SU-DHL-6 (cell line): Measurements from ENCODE around the gene A3GALT2.

Experiments used
- H2AFZ ChIP-seq: fragments of 200-600 bp; sonication (generic); 2 replicates; pipeline ENCODE4 v1.6.1; 2014; ENCODE audit warnings: low read depth, mild to moderate bottlenecking, moderate library complexity, mixed read lengths, antibody characterized with exemption, low read length; ENCODE audit not compliant: severe bottlenecking
- H3F3A ChIP-seq: fragments of 200-600 bp; shearing (Covaris generic); 2 replicates; pipeline ENCODE4 v1.6.0; 2016; ENCODE audit warnings: antibody characterized with exemption, mild to moderate bottlenecking; ENCODE audit not compliant: insufficient read depth
- H3K27ac ChIP-seq: fragments of 200-600 bp; sonication (generic); 2 replicates; pipeline ENCODE4 v1.5.1; 2016; ENCODE audit warnings: low read depth, mild to moderate bottlenecking, low read length, moderate library complexity, mixed read lengths
- H3K27me3 ChIP-seq: fragments of 200-600 bp; sonication (generic), shearing (Covaris generic); 2 replicates; pipeline ENCODE4 v1.6.0; 2014; ENCODE audit warnings: mild to moderate bottlenecking, low read length
- H3K36me3 ChIP-seq: fragments of 200-600 bp; sonication (generic); 2 replicates; pipeline ENCODE4 v1.6.1; 2014; ENCODE audit warnings: mild to moderate bottlenecking, low read length, mixed read lengths
- H3K4me2 ChIP-seq: fragments of 300-600, 200-600 bp; shearing (Covaris generic), sonication (generic); 2 replicates; pipeline ENCODE4 v1.6.0; 2014; ENCODE audit warnings: low read length, low read depth, mild to moderate bottlenecking; ENCODE audit not compliant: poor library complexity, severe bottlenecking
- H3K4me3 ChIP-seq: fragments of 200-600 bp; sonication (generic); 2 replicates; pipeline ENCODE4 v1.5.1; 2014; ENCODE audit warnings: antibody characterized with exemption, low read length, mild to moderate bottlenecking, mixed read lengths; ENCODE audit not compliant: insufficient read depth, poor library complexity, severe bottlenecking
- H3K79me2 ChIP-seq: fragments of 200-600 bp; sonication (generic); 2 replicates; pipeline ENCODE4 v1.6.1; 2014; ENCODE audit warnings: mild to moderate bottlenecking, low read length, moderate library complexity; ENCODE audit not compliant: insufficient read depth
- H3K9ac ChIP-seq: fragments of 200-600 bp; sonication (generic); 2 replicates; pipeline ENCODE4 v1.7.0; 2014; ENCODE audit warnings: mild to moderate bottlenecking, low read length
- H3K9me2 ChIP-seq: fragments of 200-600 bp; sonication (generic); replicated peaks from 2 replicates; pipeline ENCODE4 v1.6.1; 2014; ENCODE audit warnings: low read length; ENCODE audit not compliant: insufficient read depth
- H3K9me3 ChIP-seq: fragments of 200-600 bp; sonication (generic); 2 replicates; pipeline ENCODE4 v1.6.1; 2014; ENCODE audit warnings: low read length, mixed read lengths; ENCODE audit not compliant: insufficient read depth
- H4K20me1 ChIP-seq: fragments of 200-600 bp; sonication (generic); 2 replicates; pipeline ENCODE4 v1.6.1; 2014; ENCODE audit warnings: low read depth, mild to moderate bottlenecking, antibody characterized with exemption, low read length, moderate library complexity, mixed read lengths
- CTCF ChIP-seq: fragments of 200-600 bp; sonication (generic); IDR thresholded peaks from one replicate; pipeline ENCODE4 v1.5.1; 2017; ENCODE audit warnings: antibody characterized with exemption, mild to moderate bottlenecking, low read length, moderate library complexity; ENCODE audit not compliant: insufficient read depth, poor library complexity, severe bottlenecking
- EZH2phosphoT487 ChIP-seq: fragments of 200-600 bp; sonication (generic), shearing (Covaris generic); conservative IDR thresholded peaks from 2 replicates; pipeline ENCODE4 v1.6.1; 2018; ENCODE audit warnings: mild to moderate bottlenecking, antibody characterized with exemption, low read length, moderate library complexity, mixed read lengths

Gene A3GALT2

DNA sequence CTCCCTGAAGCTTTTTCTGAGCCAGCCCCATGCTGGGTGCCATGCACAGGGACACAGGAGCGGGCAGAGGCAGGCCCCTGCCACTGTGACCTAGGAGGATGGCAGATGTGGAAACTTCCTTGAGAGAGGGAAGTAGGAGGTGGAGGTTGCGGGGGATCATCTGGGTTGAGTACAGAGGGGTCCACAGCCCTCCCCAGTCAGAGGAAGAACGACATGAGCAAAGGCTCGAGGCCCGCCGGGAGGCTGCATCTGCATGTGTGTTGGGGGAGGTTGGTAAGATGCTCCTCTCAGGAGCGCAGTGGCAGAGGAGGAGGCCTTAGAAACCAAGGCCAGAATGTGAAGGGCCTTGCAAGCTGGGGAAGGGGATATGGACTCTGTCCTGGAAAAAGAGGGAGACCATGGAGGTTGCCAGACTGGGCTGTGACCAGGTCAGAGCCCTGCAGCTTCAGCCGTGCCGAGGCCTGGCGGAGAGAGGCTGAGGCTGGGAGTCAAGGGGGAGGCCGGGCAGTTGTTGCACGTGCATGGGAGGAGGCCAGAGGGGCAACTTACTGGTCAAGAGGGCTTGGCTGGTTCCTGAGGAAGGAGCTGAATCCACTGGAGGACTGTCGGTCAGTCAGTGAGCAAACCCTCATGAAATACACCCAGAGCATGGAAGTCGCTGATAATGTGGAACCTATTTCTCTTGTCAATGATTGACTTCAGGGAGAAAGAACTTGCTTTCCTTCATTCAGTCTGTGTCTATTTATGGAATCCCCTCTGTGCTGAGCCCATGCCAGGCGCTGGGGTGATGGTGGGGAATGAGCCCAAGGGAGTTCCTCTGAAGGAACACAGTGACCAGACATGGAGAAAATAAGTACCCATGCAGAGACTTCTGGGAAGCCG is 31.7 kb downstream of the A3GALT2 start:
- Histone ChIP-seq H3K36me3 (no peaks in the 10 kb centered on the region), H3K9me2 (no peaks in the 10 kb centered on the region), H3K27me3 (no peaks in the 10 kb centered on the region), H4K20me1 (no peaks in the 10 kb centered on the region), H3K27ac (no peak overlapping the region), H3K4me3 (no peak overlapping the region), H3F3A (no peaks in the 10 kb centered on the region), H2AFZ (no peak overlapping the region), H3K9ac (no peak overlapping the region), H3K9me3 (no peaks in the 10 kb centered on the region), H3K79me2 (no peaks in the 10 kb centered on the region), H3K4me2 (no peak overlapping the region)
- TF ChIP-seq CTCF (no peak), EZH2phosphoT487 (no peak)

GRCh38 chr1:33287317-33287716 is 33.6 kb downstream of the A3GALT2 start:
- Histone ChIP-seq H3K79me2 (no peaks in the 10 kb centered on the region), H3K9ac (no peak overlapping the region), H3K9me2 (no peaks in the 10 kb centered on the region), H3K4me3 (no peak overlapping the region), H3K27me3 (no peaks in the 10 kb centered on the region), H2AFZ (no peak overlapping the region), H3K36me3 (no peaks in the 10 kb centered on the region), H3K9me3 (no peaks in the 10 kb centered on the region), H3F3A (no peaks in the 10 kb centered on the region), H4K20me1 (no peaks in the 10 kb centered on the region), H3K27ac (no peak overlapping the region), H3K4me2 (no peak overlapping the region)
- TF ChIP-seq EZH2phosphoT487, result no peak
- no peak for TF ChIP-seq CTCF

DNA sequence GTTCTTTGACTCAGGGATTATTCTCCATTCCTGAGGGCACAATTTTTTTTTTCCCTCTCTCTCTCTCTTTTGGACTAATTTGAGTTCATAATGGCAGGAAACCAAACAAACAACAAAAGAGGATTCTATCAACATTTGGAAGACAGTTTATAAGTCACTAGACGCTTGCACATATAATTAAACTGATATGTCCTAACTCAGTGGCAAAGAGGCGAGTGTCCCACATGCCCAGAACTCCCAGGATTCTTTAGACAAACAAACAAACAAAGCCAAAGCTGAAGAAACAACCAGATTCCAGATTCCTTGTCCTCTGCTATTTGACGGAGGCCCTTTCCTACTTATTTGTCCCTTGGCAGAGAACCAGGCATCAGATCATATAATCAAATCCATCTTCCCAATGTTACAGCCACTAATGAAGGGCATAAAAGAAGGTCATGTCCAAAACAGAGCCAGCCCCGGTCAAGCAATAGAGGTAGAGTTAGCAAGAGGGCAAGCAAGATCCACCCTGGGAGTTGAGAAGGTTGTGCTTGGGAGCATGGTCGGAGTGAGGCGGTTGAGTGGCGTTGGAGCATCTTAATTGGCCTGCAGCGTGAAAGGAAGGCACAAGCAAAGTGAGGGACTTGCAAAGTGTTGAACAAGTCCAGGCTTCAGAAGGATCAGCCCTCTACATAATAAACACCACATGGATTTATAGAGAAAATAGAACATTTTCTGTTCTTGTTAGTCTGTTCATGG is 34.3 kb downstream of the A3GALT2 start:
- H3K9me3 ChIP-seq, result no peaks in the 10 kb centered on the region
- H3K9me2 ChIP-seq, result no peaks in the 10 kb centered on the region
- H3K79me2 ChIP-seq, result no peaks in the 10 kb centered on the region
- no peak overlapping the region for H3K9ac ChIP-seq
- H3K36me3 ChIP-seq, result no peaks in the 10 kb centered on the region
- H2AFZ ChIP-seq, result no peak overlapping the region
- no peak overlapping the region for H3K4me3 ChIP-seq
- H4K20me1 ChIP-seq, result no peaks in the 10 kb centered on the region
- H3K27ac ChIP-seq, result no peak overlapping the region
- H3F3A ChIP-seq, result no peaks in the 10 kb centered on the region
- TF ChIP-seq EZH2phosphoT487 (no peak), CTCF (no peak)
- no peaks in the 10 kb centered on the region for H3K27me3 ChIP-seq
- no peak overlapping the region for H3K4me2 ChIP-seq
